Testis (tissue), 2 donors: ENCODE measurements around the gene TRMT44.

Source experiments
- POLR2A ChIP-seq: fragments of 450-650 bp; IDR thresholded peaks from one replicate; pipeline ENCODE4 v1.6.1; 2017; ENCODE audit warnings: antibody characterized with exemption, mild to moderate bottlenecking, moderate library complexity
- TF ChIP-seq, protein P1 (sequence below), 3 experiments: fragments of 450-650 bp in 2 of 3; fragments of 200-600 bp in 1 of 3; sonication (generic) in 1 of 3; IDR thresholded peaks; one replicate each; pipeline ENCODE4 v1.5.1; 2016 to 2019; ENCODE audit warnings: antibody characterized with exemption in 3 of 3, mild to moderate bottlenecking in 2 of 3, moderate library complexity in 1 of 3

DNA sequence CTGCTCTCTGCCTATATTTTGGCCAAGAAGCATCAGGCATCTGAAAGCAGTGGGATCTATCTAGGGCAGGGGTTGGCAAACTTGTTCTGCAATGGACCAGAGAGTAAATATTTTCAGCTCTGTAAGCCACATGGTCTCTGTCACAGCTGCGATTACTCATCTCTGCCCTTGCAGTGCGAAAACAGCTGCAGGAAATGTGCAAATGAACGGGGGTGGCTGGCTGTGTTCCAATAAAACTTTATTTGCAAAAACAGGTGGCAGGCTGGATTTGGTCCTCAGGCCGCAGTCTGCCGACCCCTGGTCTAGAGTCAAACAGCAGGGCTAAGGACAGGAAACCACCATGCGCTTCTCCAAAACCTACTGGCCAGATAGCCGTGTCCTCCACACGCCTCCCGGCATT, 48.6 kb upstream of the TRMT44 start:
- no peak for TF ChIP-seq POLR2A
- TF ChIP-seq, protein P1, sequence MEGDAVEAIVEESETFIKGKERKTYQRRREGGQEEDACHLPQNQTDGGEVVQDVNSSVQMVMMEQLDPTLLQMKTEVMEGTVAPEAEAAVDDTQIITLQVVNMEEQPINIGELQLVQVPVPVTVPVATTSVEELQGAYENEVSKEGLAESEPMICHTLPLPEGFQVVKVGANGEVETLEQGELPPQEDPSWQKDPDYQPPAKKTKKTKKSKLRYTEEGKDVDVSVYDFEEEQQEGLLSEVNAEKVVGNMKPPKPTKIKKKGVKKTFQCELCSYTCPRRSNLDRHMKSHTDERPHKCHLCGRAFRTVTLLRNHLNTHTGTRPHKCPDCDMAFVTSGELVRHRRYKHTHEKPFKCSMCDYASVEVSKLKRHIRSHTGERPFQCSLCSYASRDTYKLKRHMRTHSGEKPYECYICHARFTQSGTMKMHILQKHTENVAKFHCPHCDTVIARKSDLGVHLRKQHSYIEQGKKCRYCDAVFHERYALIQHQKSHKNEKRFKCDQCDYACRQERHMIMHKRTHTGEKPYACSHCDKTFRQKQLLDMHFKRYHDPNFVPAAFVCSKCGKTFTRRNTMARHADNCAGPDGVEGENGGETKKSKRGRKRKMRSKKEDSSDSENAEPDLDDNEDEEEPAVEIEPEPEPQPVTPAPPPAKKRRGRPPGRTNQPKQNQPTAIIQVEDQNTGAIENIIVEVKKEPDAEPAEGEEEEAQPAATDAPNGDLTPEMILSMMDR (IDR thresholded peaks at IDR 0.05) = no peak
